NT2/D1 (cell line): ENCODE data around the gene PCSK4.

Experiments
- YY1 ChIP-seq: IDR thresholded peaks from 2 replicates; pipeline ENCODE4 v1.6.1; 2011; ENCODE audit not compliant: insufficient read length, insufficient read depth
- ZNF274 ChIP-seq: IDR thresholded peaks from 2 replicates; pipeline ENCODE4 v1.6.1; 2011; ENCODE audit warnings: mild to moderate bottlenecking, low read depth, low read length

- no peak for TF ChIP-seq ZNF274
- no peak for TF ChIP-seq YY1
Measured at GRCh38 chr19:1505991-1506881, 16.1 kb upstream of the PCSK4 start.
